HEK293T (cell line): ENCODE results near the gene CADPS2.

Source experiments
- CTBP1 ChIP-seq: fragments of 450-650 bp; IDR thresholded peaks from 2 replicates; pipeline ENCODE4 v1.6.1; 2016; ENCODE audit warnings: borderline replicate concordance
- FOXA1 ChIP-seq: fragments of 450-650 bp; IDR thresholded peaks from 2 replicates; pipeline ENCODE4 v1.6.1; 2016; ENCODE audit warnings: mild to moderate bottlenecking

DNA sequence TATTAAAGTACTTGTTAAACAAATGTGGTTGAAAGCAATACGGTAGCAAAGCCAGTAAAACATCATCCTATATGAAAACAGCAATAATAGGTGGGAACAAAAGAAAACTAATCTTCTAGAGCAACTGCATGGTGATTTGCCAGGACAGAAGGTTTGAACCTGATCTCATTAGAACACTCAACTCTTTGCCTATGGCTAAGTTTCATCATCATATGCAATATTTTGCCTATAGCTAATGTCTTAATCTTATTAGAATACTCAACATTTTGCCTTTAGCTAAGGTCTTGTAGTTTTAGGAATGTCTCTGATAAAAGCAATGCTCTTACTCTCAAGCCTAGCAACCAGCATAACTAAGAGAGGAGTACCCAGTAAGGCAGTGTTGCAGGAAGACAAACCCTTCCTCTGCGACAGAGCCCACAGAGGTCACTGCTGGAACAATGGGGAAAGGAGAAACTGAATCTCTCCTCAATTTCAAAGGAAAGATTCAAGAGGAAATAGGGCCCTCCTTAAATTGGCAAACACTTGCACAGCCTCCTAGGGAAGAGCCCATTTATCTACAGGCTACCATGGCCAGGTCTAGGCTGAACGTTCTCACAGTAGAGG, 38.3 kb downstream of the CADPS2 start:
- TF ChIP-seq FOXA1 (no peak), CTBP1 (no peak)
